ENCODE results near the gene FETUB.
"Not testable (repeated sequence)": the region's sequence is repeated elsewhere in the genome, so short reads cannot be mapped to it uniquely, and the experiment has no call there.

The FETUB gene

DNA sequence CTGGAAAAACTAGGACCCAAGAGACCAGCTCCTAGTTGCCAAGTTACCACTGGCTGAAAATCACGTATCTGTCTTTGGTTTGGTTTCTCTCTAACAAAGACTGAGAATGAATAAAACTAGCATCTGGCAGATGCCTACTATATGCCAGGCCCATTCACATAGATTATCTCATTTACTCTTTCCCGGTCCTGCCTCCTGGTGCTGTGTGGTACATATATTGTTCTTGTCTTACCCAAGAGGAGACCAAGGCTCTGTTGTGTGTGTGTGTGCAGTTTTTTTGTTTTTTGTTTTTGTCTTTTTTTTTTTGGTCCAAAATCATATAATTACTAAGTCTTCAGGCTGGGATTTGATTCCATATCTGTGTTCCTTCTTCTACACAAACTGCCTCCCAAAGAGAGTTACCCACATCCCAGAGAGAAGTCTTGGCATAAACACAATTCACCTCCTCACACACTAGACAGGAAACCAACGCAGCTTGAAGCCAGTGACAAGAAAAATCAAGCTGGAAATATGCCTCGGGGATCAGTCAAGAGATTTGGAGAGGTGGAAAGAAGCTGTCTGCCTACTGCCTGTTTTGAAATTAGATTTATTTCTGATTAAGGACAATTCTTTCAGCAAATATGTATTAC, 26.4 kb upstream of the FETUB start:
- no peak for DNase-seq (ENCODE audit: low read depth)

DNA sequence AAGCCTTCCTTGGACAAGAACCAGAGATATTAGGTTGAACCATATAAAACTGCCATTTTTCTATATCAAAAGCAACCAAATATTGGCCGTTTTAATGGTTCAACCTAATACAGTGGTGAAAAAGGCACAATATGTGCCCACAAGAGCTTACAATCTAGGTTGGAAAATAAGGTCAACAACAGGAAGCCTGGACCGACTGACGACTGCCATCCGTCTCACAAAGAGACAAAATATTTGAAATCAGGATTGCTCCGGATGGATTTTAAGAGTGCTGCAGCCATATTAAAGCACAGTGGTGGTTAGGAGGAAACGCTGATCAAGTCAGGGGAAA, 26.0 kb upstream of the FETUB start:
- no peak for DNase-seq (ENCODE audit: low read depth)

DNA sequence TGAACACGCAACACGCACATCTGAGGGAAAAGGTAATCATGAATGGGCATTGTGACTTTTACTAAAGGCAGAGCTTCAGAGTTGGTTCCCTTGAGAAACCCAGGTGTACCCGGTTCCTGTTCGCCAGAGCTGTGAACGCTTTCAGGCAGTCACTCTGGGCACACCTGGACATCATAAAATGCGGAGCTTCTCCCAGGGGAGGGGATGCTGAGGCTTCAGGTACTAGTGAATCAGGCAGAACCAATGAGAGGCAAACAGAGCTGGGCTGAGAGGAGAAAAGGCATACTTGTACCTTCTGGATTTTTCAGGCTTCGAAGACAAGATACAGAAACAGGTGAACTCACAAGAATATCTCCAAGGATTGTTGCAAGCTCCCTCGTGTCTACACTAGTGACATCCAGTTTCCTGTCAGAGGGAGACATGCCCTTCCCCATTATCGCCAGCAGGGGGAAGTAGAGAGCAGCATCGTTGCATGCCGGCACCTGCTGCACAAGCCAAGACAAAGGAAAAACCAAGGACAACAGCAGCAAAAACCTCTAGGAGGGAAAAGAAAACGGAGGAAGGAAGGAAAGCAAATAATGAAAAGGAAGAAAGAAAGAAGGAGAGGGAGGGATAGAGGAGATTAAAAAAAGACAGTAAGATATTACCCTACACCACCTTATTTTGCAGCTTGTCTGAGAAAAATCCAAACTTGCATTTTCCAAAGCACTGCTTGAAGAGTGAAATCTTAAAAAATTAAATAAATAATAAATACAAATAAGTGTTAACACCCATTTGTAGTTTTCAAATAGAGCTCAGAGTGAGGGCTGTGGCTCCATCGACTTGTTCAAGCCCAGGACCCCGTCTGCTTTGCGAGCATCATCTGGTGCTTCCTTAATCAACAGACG, 25.4 kb upstream of the FETUB start:
- peak; percentile 61 for DNase-seq (ENCODE audit: low read depth)

DNA sequence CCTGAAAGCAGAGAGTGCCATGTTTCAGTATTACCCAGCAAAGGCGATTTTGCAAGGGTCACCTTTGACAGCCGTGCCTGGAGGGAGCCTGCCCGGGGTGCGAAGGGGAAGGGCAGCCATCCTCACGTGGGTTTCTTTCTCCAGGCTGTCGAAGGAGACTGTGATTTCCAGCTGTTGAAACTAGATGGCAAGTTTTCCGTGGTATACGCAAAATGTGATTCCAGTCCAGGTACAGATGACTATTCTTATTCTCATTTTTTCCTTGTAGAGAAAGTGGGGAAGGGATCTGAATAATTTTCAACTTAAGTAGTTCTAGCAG, 23.9 kb upstream of the FETUB start:
- no peak for DNase-seq (ENCODE audit: low read depth)

DNA sequence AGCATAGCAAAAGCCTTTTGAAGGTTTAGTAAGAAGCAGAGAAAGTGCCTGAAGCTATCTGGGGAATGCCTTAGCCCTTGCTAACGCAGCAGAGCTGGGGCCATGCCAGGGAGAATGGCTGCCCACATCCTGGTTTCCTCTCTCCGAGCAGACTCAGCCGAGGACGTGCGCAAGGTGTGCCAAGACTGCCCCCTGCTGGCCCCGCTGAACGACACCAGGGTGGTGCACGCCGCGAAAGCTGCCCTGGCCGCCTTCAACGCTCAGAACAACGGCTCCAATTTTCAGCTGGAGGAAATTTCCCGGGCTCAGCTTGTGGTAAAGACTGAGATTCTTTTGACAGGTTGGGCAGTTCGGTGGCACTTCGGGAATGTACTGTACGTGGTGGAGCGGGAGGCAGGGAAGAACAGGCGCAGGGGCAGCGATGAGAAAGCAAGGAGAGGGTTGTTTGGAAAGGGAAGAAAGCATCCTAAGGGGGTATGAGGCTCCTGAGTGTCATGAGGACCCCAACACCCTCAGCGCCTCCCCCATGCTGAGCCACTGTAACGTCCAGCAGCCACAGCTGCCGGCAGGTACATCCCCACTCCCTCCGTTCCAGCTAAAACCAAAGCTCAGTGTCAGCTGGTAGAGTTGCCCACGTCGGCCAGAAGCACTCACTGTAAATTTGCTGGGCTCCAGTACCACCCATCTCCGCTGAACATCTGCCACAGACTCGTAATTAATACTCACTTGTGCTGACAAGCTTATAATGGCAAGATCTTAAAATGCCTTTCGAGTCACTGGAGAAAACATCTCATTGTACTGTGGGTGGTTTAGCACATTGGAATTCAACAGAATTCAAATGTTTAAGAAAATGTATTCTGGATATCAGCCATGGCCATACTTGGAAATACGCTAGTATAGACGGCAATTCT, 22.9 kb upstream of the FETUB start:
- peak; percentile 98 for DNase-seq (ENCODE audit: low read depth)

DNA sequence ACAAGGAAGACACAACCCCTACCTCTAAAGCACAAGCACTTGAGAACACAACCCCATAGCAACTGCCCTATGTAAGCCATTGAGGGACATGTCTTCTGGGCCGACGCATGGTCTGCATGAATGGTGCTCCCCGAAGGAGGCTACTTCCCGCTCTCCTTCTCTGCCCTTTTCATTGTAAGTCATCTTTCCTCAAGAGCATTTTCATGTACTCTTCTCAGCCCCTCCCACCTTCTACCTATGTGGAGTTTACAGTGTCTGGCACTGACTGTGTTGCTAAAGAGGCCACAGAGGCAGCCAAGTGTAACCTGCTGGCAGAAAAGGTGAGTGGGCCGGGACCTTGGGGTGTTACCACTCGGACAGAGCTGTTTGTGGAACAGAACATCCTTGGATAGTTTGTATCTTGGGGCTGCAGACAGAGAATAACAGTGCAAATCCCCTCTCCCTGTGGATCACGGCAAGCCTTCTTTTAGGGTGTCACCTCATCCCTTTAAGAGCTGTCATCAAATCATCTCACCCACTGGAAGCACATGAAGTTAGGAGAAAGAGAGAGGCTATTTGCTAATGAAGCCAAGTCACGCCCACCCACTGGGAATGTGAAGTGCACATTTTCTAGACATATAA, 21.8 kb upstream of the FETUB start:
- DNase-seq (ENCODE audit: low read depth): no peak

GRCh38 chr3:186619787-186620212, 20.4 kb upstream of the FETUB start:
- no peak for DNase-seq (ENCODE audit: low read depth)

GRCh38 chr3:186620213-186621092, 19.7 kb upstream of the FETUB start:
- DNase-seq (ENCODE audit: low read depth): no peak

- no peak for DNase-seq (ENCODE audit: low read depth)
Measured at GRCh38 chr3:186621894-186622650, 18.1 kb upstream of the FETUB start.

DNA sequence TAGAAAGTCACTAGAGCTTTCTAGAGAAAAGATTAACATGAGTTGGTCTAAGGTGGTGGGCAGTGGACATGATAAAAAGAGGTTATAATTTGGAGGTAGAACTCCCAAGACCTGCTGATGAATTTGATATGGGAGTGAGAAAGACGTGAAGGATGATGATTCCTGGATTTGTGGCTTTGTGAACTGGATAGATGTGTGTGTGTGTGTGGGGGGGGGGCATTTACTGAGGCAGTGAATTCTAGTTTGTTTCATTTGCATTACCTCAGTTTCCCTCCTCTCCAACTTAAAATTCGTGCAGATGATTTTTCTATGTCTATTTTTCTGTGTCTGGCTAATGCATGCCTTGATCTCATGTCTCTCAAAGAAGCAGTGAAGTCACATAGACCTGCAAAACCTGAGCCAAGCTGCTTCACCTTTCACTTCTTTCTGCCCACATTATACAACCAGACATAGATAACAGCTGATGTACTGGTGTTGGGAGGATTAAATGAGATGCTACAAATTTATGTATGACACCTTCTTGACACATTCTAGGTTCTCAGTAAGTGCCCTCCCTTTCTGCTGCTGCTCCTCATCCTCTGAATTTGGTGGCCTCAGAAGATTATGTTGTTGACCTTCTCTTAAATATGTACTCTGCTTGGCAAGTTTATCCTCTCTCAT, 17.4 kb upstream of the FETUB start:
- DNase-seq (ENCODE audit: low read depth): no peak

DNA sequence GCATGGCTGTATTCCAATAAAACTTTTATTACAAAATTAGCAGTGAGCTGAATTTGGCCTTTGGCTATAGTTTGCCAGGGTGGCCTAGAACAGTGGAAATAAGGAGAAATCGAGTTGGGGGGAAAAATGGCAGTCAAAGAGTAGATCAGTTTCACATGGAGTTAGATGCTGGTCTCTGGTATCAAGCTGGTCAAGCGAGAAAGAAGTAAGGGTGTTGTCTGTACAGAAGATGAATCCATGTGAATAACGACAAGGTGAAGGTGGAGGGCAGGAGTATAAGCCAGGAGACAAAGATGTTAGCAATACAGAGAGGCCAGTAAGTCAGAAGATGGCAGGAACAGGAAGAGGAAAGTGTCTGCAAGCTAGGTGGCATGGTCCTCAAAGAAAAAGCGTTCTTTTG, 15.6 kb upstream of the FETUB start:
- no peak for DNase-seq (ENCODE audit: low read depth)

GRCh38 chr3:186625600-186626042, 14.6 kb upstream of the FETUB start:
- DNase-seq (ENCODE audit: low read depth): no peak

GRCh38 chr3:186626254-186626847, 13.8 kb upstream of the FETUB start:
- DNase-seq (ENCODE audit: low read depth): no peak

- no peak for DNase-seq (ENCODE audit: low read depth)
Measured at GRCh38 chr3:186627852-186628414, 12.3 kb upstream of the FETUB start.

DNA sequence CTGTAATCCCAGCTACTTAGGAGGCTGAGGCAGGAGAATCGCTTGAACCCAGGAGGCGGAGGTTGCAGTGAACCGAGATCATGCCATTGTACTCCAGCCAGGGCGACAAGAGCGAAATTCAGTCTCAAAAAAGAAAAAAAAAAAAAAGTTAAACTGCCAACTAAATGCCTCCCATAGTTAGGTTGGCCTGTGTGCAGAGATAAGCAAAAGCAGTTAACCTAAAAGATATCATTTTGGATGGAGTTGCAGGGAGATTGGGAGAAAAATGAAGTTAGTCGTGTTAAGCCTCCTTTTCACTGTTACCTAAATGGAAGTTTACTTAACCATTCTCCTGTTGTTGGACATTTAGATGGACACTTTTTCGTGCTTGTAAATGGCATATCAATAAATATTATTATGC, 11.4 kb upstream of the FETUB start:
- no peak for DNase-seq (ENCODE audit: low read depth)

DNA sequence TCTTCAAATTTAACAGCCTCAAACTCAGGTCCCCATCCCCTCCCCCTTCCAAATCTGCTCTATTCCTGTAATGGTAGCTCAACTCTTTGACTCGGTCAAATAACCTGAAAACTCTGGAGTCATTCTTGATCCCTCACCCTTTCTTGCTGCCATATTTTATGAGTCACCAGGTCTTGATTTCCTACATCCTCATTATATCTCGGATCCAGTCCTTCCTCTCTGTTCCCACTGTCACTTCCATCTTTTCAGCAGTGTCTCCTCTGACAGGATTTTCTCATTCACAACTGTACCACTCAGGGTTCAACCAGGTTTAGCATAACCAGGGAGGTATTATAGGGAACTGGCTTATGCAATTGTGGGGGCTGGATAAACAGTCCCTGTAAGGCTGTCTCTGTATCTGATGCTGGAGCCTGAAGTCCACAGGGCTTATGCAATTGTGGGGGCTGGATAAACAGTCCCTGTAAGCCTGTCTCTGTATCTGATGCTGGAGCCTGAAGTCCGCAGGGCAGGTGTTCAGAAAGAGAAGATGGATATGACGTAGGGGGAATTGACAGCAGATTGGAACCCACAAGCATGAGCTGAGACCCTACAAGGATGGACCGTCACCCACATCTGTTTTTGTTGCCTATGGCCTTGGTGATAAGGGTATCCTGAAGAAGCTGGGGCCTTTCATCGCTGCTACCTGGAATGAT, 9.1 kb upstream of the FETUB start:
- no peak for DNase-seq (ENCODE audit: low read depth)

- DNase-seq (ENCODE audit: low read depth): no peak
Measured at GRCh38 chr3:186633481-186633880, 6.7 kb upstream of the FETUB start.

- not testable (repeated sequence) for DNase-seq (ENCODE audit: low read depth)
Measured at GRCh38 chr3:186634207-186634606, 6.0 kb upstream of the FETUB start.

DNA sequence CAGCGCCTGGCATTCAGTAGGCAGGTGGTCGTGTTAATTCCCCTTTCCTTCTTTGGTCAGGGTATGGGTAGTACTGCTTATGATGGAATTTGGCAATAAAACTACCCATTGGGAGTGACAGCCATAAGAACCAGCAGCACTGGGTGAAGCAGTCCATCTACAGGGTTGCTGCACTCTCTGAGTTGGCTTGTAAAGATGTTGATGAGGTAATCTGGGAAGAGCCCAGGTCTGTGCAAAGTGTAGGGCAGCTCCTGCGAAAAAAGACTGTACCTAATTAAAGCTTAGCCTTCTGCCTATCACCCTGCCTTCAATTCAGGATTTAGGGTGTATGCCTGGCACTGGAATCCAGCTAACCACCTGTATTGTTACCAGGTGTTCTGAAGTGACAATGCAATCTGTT, 4.7 kb upstream of the FETUB start:
- DNase-seq (ENCODE audit: low read depth): no peak
